BE2C (cell line): ENCODE measurements around the gene AGBL3.

Experiments
- DNase-seq: peaks from one replicate; pipeline ENCODE4 v3.0.0-alpha.2; 2020
- H3K27me3 ChIP-seq: fragments of 250-450 bp; sonication (Bioruptor Pico); 2 replicates; pipeline ENCODE4 v1.5.1; 2020; ENCODE audit warnings: mild to moderate bottlenecking
- H3K36me3 ChIP-seq: fragments of 250-450 bp; sonication (Bioruptor Pico); 2 replicates; pipeline ENCODE4 v1.5.1; 2020; ENCODE audit warnings: mild to moderate bottlenecking
- H3K4me1 ChIP-seq: fragments of 250-450 bp; sonication (Bioruptor Pico); 2 replicates; pipeline ENCODE4 v1.5.1; 2020
- H3K4me3 ChIP-seq: 2 replicates; pipeline ENCODE4 v1.5.1; 2011; ENCODE audit warnings: low read depth, low read length
- H3K9me3 ChIP-seq: fragments of 250-450 bp; sonication (Bioruptor Pico); 2 replicates; pipeline ENCODE4 v1.5.1; 2020
- CTCF ChIP-seq: IDR thresholded peaks from 2 replicates; pipeline ENCODE4 v1.5.1; 2012; ENCODE audit warnings: mild to moderate bottlenecking, low read depth, low read length

The AGBL3 gene

GRCh38 chr7:135175931-135176330 lies 189.6 kb downstream of the AGBL3 start:
- Histone ChIP-seq H3K36me3 (no peaks in the 10 kb centered on the region), H3K4me3 (no peak overlapping the region), H3K27me3 (no peaks in the 10 kb centered on the region), H3K9me3 (peaks cover 2% of the 10 kb centered on the region; the same call in 1 of the 2 replicates), H3K4me1 (no peaks in the 10 kb centered on the region)
- TF ChIP-seq CTCF, result no peak
- no peak for DNase-seq

- H3K4me1 ChIP-seq, result no peaks in the 10 kb centered on the region
- peaks cover 2% of the 10 kb centered on the region; the same call in 1 of the 2 replicates for H3K9me3 ChIP-seq
- H3K36me3 ChIP-seq, result no peaks in the 10 kb centered on the region
- no peak overlapping the region for H3K4me3 ChIP-seq
- DNase-seq, result no peak
- H3K27me3 ChIP-seq, result no peaks in the 10 kb centered on the region
- no peak for TF ChIP-seq CTCF
Measured at GRCh38 chr7:135177028-135177696, 190.9 kb downstream of the AGBL3 start.

- Histone ChIP-seq H3K36me3 (no peaks in the 10 kb centered on the region), H3K4me3 (no peak overlapping the region), H3K9me3 (peaks cover 2% of the 10 kb centered on the region; the same call in 1 of the 2 replicates), H3K27me3 (no peaks in the 10 kb centered on the region), H3K4me1 (no peaks in the 10 kb centered on the region)
- no peak for TF ChIP-seq CTCF
- no peak for DNase-seq
Measured at GRCh38 chr7:135178364-135178763, 192.1 kb downstream of the AGBL3 start.

- Histone ChIP-seq H3K9me3 (peaks cover 2% of the 10 kb centered on the region; the same call in 1 of the 2 replicates), H3K36me3 (no peaks in the 10 kb centered on the region)
- no peak for TF ChIP-seq CTCF
Measured at GRCh38 chr7:135179321-135179925, 193.1 kb downstream of the AGBL3 start.

GRCh38 chr7:135180122-135180521 lies 193.8 kb downstream of the AGBL3 start:
- Histone ChIP-seq H3K9me3 (peaks cover 2% of the 10 kb centered on the region; the same call in 1 of the 2 replicates), H3K36me3 (no peaks in the 10 kb centered on the region), H3K27me3 (no peaks in the 10 kb centered on the region), H3K4me3 (no peak overlapping the region), H3K4me1 (no peaks in the 10 kb centered on the region)
- no peak for TF ChIP-seq CTCF
- no peak for DNase-seq

More at GRCh38 chr7:135179321-135179925, 193.1 kb downstream of the AGBL3 start:
- Histone ChIP-seq H3K4me3 (no peak overlapping the region), H3K4me1 (no peaks in the 10 kb centered on the region), H3K27me3 (no peaks in the 10 kb centered on the region)
- no peak for DNase-seq
